Type B pancreatic cell (in vitro differentiated cells): ENCODE results near the gene TAF8. TPM values are rescaled to one million over a fixed set of nuclear protein-coding genes. Genes with fewer than 3 reads are reported as not detected.

ENCODE experiments used
- DNase-seq: peaks from one replicate; pipeline ENCODE4 v3.0.0; 2021; ENCODE audit warnings: mixed read lengths; ENCODE audit not compliant: unreplicated experiment; ENCODE audit errors: extremely low spot score
- H3K27ac Mint-ChIP-seq: 2 replicates; pipeline ENCODE4 v1.8.0; 2021; ENCODE audit warnings: mild to moderate bottlenecking, mixed read lengths
- H3K27me3 Mint-ChIP-seq: 2 replicates; pipeline ENCODE4 v1.8.0; 2021; ENCODE audit warnings: mixed read lengths
- H3K36me3 Mint-ChIP-seq: 2 replicates; pipeline ENCODE4 v1.8.0; 2021; ENCODE audit warnings: mixed read lengths
- H3K4me1 Mint-ChIP-seq: one replicate; pipeline ENCODE4 v1.8.0; 2021; ENCODE audit warnings: mixed read lengths; ENCODE audit not compliant: unreplicated experiment
- H3K4me3 Mint-ChIP-seq: 2 replicates; pipeline ENCODE4 v1.8.0; 2021; ENCODE audit warnings: mild to moderate bottlenecking, mixed read lengths
- H3K9me3 Mint-ChIP-seq: 2 replicates; pipeline ENCODE4 v1.8.0; 2021; ENCODE audit warnings: mixed read lengths
- total RNA-seq: library from RNA; stranded (reverse); gene quantifications from 2 replicates; pipeline ENCODE4 v1.2.1, GENCODE V29; 2021; ENCODE audit warnings: low replicate concordance
- TF ChIP-seq, protein P1 (sequence below): fragments of 200-600 bp; sonication (generic); conservative IDR thresholded peaks from 2 replicates; pipeline ENCODE4 v1.5.0; 2021; ENCODE audit warnings: antibody characterized with exemption, mild to moderate bottlenecking

Gene TAF8
- total RNA-seq, 1 donor from 2014 or later = 36.0 TPM

DNA sequence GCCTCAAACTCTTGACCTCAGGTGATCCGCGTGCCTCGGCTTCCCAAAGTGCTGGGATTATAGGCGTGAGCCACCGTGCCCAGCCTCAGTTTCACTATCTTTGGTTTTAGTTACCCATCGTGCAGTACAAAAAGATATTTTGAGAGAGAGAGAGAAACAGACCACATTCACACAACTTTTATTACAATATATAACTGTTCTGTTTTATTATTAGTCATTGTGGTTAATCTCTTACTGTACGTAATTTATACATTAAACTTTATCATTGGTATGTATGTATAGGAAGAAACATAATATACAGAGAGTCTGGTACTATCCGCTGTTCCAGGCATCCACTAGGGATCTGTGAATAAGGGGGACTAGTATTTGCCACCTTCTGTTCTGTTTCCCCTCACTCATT, 29.4 kb upstream of the TAF8 start:
- DNase-seq = no peak
- H3K27me3 Mint-ChIP-seq = no peaks in the 10 kb centered on the region
- peaks cover 5% of the 10 kb centered on the region for H3K4me1 Mint-ChIP-seq
- H3K36me3 Mint-ChIP-seq = no peaks in the 10 kb centered on the region
- no peak overlapping the region for H3K4me3 Mint-ChIP-seq
- no peaks in the 10 kb centered on the region for H3K9me3 Mint-ChIP-seq
- TF ChIP-seq, protein P1, sequence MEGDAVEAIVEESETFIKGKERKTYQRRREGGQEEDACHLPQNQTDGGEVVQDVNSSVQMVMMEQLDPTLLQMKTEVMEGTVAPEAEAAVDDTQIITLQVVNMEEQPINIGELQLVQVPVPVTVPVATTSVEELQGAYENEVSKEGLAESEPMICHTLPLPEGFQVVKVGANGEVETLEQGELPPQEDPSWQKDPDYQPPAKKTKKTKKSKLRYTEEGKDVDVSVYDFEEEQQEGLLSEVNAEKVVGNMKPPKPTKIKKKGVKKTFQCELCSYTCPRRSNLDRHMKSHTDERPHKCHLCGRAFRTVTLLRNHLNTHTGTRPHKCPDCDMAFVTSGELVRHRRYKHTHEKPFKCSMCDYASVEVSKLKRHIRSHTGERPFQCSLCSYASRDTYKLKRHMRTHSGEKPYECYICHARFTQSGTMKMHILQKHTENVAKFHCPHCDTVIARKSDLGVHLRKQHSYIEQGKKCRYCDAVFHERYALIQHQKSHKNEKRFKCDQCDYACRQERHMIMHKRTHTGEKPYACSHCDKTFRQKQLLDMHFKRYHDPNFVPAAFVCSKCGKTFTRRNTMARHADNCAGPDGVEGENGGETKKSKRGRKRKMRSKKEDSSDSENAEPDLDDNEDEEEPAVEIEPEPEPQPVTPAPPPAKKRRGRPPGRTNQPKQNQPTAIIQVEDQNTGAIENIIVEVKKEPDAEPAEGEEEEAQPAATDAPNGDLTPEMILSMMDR = no peak
- no peak overlapping the region for H3K27ac Mint-ChIP-seq

GRCh38 chr6:42021847-42022754, 28.2 kb upstream of the TAF8 start:
- Mint-ChIP-seq H3K4me1 (peaks cover under 1% of the 10 kb centered on the region), H3K36me3 (no peaks in the 10 kb centered on the region), H3K4me3 (no peak overlapping the region), H3K27me3 (no peaks in the 10 kb centered on the region), H3K27ac (no peak overlapping the region), H3K9me3 (no peaks in the 10 kb centered on the region)
- TF ChIP-seq, protein P1 = no peak
- DNase-seq = no peak

GRCh38 chr6:42022755-42023384, 27.5 kb upstream of the TAF8 start:
- Mint-ChIP-seq H3K36me3 (peaks cover 3% of the 10 kb centered on the region), H3K4me1 (no peaks in the 10 kb centered on the region), H3K9me3 (no peaks in the 10 kb centered on the region), H3K27me3 (no peaks in the 10 kb centered on the region), H3K4me3 (no peak overlapping the region), H3K27ac (no peak overlapping the region)
- TF ChIP-seq, protein P1 = no peak
- DNase-seq = no peak

DNA sequence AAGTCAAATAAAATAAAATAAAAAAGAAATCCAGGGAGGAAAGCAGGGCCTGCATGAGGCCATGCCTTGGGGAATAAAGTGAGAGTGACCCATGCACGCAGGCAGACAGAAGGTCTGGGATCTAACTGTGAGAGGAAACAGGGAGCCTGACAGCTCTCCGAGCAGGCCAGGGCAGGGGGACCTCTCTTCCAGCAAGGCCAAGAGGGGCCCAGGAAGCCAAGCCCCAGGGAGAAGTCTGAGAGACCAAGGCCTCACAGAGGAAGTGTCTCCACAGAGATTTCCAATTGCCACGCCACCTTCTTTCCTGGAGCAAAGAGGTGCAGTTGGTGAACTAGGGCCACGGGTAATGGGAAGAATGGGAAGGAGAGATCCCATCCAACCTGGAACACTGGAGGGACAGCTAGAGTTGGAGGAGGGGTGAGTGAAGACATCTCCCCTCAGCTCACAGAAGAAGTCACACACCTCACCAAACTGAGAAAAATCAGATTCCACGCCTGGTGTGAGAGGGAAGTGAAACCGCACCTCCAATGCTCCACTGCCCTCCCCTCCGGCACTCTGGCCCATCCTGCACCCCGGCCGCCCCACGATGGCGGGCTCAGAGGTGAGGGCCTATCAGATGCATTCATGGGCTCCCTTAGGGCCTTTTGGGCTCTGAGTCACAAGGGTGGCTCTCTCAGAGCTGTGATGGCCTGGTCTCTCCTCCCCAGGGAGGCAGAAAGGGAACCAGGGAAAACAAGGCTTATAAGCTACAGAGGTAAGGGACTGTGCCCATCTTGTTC, 25.1 kb upstream of the TAF8 start:
- no peak overlapping the region for H3K4me3 Mint-ChIP-seq
- DNase-seq = no peak
- TF ChIP-seq, protein P1 = no peak
- no peak overlapping the region for H3K27ac Mint-ChIP-seq
- peaks cover 3% of the 10 kb centered on the region for H3K36me3 Mint-ChIP-seq
- H3K9me3 Mint-ChIP-seq = no peaks in the 10 kb centered on the region
- H3K27me3 Mint-ChIP-seq = no peaks in the 10 kb centered on the region
- no peaks in the 10 kb centered on the region for H3K4me1 Mint-ChIP-seq

DNA sequence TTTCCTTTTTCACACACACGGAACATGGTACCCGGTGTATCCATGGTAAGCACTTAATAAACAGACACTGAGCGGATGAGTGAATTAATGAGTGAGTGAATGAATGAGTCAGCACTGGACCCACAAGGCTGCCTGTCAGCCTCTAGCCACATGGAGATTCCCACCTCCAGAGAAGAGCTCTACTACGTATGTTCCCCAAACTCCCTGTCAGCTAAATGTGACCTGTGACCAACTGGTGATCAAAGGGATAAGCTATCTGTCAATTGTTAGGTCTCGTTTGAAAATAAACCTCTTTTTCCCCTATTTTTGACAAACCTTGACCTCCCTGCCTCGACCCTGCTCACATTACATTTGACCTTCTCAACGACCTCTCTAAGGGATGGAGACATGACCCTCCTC, 24.5 kb upstream of the TAF8 start:
- peaks cover 3% of the 10 kb centered on the region for H3K36me3 Mint-ChIP-seq
- H3K4me3 Mint-ChIP-seq = no peak overlapping the region
- peaks cover 2% of the 10 kb centered on the region for H3K4me1 Mint-ChIP-seq
- no peak for DNase-seq
- no peak overlapping the region for H3K27ac Mint-ChIP-seq
- TF ChIP-seq, protein P1 = no peak
- H3K9me3 Mint-ChIP-seq = no peaks in the 10 kb centered on the region
- H3K27me3 Mint-ChIP-seq = no peaks in the 10 kb centered on the region
